AG09319 (cell line): ENCODE data around the gene MCUB.
"Not testable (repeated sequence)": the region's sequence is repeated elsewhere in the genome, so short reads cannot be mapped to it uniquely, and the experiment has no call there.

ENCODE experiments used
- DNase-seq: peaks from one replicate; pipeline ENCODE4 v3.0.0-alpha.2; 2010; ENCODE audit warnings: low read depth; ENCODE audit errors: extremely low read depth
- TF ChIP-seq, protein P1 (sequence below): IDR thresholded peaks from 2 replicates; pipeline ENCODE4 v1.5.1; 2011; ENCODE audit warnings: low read depth, mild to moderate bottlenecking, inconsistent platforms, low read length, moderate library complexity

MCUB gene

DNA sequence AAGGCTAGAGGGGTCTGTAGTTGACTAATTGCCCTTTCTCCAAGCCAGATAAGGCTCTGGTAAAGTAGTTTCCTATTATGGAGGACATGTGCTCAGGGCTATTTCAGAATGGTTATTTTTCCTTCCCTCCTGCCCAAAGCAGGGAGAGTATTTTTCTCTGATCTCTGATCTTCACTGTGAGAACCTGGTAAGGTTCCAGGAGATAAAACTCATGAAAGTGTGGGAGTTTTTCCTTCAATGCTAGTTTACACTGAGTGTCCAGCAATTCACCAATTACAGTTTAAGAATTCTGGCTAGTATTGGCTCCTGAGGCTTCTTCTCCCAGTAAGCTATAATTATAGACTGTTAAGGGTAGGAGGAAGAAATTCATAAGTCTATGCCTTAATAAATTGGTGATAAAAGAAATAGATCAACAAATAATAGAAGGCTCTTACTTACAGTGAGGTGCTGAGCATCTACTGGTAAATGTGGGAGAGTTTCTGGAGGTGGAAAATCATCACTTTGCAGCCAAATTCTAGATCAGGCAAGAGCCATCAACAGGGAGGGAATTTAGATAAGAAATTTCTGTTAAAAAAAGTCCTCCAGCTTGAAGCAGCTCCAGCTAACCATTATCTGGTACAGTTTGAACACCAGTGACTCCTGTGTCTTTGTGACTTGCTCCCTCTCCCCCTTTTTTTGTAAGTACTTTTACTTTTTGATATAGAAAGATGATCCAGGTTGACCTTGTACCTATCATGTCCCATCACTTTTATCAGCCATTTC is 112.3 kb downstream of the MCUB start:
- TF ChIP-seq, protein P1, sequence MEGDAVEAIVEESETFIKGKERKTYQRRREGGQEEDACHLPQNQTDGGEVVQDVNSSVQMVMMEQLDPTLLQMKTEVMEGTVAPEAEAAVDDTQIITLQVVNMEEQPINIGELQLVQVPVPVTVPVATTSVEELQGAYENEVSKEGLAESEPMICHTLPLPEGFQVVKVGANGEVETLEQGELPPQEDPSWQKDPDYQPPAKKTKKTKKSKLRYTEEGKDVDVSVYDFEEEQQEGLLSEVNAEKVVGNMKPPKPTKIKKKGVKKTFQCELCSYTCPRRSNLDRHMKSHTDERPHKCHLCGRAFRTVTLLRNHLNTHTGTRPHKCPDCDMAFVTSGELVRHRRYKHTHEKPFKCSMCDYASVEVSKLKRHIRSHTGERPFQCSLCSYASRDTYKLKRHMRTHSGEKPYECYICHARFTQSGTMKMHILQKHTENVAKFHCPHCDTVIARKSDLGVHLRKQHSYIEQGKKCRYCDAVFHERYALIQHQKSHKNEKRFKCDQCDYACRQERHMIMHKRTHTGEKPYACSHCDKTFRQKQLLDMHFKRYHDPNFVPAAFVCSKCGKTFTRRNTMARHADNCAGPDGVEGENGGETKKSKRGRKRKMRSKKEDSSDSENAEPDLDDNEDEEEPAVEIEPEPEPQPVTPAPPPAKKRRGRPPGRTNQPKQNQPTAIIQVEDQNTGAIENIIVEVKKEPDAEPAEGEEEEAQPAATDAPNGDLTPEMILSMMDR = no peak
- no peak for DNase-seq

DNA sequence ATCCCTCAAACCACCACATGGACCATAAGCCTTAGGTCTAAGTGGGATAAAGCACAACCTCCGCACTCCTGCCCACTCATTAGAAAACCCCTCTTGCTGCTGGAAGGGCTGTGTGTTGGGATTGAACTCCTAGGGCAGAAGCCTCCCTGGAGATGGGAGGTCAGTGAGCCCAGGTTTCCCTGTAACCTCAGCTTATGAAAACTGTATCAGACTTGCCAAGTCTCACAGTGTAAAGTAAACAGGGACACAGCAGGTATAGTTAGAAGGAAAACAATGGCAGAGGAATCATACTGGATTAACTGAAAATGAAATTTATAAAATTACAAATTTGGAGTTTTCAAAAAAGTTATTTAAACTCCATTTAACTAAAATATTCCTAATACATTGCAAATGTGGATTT is 113.3 kb downstream of the MCUB start:
- TF ChIP-seq, protein P1 = no peak
- no peak for DNase-seq

DNA sequence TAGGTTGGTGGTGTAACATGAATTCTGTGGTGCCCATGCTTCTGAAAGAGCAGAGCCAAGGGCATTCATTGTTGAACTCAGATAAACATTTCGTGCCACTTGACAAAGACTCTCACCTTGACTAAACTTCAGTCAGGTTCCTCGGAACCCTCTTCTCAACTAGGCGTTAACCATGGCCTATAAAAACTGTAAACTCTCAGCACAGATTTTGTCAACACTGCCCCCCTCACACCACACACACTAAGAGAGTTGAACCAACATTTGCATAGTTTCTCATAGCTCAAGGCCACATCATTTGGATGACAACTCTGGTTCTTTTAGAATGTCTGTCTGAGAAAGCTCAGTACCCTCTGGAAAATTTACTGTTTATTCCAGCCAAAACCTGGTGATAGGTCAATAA is 115.1 kb downstream of the MCUB start:
- DNase-seq = no peak
- TF ChIP-seq, protein P1 = no peak

DNA sequence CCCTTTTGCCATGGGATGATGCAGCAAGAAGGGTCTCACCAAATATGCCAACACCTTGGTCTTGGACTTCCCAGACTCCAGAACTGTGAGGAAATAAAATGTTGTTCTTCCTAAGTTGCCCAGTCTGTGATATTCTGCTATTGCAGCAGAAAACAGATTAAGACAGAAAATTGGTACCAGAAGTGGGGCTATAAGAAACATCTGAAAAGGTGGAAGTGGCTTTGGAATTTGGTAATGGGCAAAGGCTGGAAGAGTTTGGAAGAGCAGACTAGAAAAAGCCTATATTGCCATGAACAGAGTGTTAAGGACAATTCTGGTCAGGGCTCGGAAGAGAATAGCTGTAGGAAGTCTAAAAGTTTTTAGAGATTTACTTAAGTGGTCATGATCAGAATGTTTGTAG is 115.8 kb downstream of the MCUB start:
- DNase-seq = no peak
- TF ChIP-seq, protein P1 = no peak

DNA sequence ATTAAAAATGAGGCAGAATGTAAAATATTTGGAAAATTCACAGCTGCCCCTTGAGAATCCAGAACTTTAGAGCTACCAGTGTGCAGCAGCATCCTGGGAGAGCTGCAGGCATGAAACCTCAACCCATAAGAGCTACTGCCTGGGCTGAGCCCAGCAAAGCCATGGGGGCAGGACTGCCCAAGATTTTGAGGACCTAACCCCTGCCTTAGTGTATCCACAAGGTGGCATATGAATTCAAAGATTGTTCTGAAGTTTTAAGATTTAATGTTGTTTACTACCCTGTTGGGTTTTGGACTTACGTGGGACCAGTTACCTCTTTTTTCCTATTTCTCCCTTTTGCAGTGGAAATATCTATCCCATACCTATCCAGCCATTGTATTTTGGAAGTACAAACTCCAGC is 116.8 kb downstream of the MCUB start:
- no peak for DNase-seq

DNA sequence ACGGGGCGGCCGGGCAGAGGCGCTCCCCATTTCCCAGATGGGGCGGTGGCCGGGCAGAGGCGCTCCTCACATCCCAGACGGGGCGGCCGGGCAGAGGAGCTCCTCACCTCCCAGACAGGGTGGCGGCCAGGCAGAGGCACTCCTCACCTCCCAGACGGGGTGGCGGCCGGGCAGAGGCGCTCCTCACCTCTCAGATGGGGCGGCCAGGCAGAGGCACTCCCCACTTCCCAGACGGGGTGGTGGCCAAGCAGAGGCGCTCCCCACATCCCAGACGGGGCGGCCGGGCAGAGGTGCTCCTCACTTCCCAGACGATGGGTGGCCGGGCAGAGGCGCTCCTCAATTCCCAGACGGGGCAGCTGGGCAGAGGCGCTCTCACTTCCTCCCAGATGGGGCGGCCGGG is 118.4 kb downstream of the MCUB start:
- DNase-seq = not testable (repeated sequence)

More for the DNA sequence above, 116.8 kb downstream of the MCUB start:
- TF ChIP-seq, protein P1 = no peak

DNA sequence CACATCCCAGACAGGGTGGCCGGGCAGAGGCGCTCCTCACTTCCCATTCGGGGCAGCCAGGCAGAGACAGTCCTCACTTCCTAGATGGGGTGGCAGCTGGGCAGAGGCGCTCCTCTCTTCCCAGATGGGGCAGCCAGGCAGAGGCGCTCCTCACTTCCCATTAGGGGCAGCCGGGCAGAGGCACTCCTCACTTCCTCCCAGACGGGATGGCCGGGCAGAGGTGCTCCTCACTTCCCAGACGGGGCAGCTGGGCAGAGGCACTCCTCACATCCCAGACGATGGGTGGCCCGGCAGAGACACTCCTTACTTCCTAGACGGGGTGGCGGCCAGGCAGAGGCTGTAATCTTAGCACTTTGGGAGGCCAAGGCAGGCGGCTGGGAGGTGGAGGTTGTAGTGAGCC is 118.9 kb downstream of the MCUB start:
- DNase-seq = not testable (repeated sequence)

DNA sequence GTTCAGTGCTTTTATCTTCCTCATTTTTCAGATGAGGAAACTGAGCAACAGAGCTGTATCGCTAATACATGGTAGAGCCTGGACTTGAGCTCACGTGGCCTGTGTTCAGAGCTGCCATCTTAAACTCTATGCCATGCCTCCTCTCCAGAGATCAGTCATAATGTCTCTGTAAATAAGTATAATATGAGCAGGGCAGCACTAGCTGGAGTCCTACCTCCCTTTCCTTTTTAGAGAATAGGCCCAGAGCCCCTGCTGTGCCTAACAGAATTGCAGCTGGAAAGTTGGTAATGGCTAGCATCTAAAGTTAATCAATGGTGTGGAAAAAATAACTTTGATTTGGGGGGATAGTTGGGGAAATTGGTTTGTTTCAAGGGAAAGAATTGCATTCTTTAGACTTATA is 122.8 kb downstream of the MCUB start:
- TF ChIP-seq, protein P1 = no peak
- no peak for DNase-seq
